BE2C (cell line): Measurements from ENCODE around the gene PFKM.

Experiments
- DNase-seq: peaks from one replicate; pipeline ENCODE4 v3.0.0-alpha.2; 2020
- H3K27me3 ChIP-seq: fragments of 250-450 bp; sonication (Bioruptor Pico); 2 replicates; pipeline ENCODE4 v1.5.1; 2020; ENCODE audit warnings: mild to moderate bottlenecking
- H3K36me3 ChIP-seq: fragments of 250-450 bp; sonication (Bioruptor Pico); 2 replicates; pipeline ENCODE4 v1.5.1; 2020; ENCODE audit warnings: mild to moderate bottlenecking
- H3K4me1 ChIP-seq: fragments of 250-450 bp; sonication (Bioruptor Pico); 2 replicates; pipeline ENCODE4 v1.5.1; 2020
- H3K4me3 ChIP-seq: 2 replicates; pipeline ENCODE4 v1.5.1; 2011; ENCODE audit warnings: low read depth, low read length
- H3K9me3 ChIP-seq: fragments of 250-450 bp; sonication (Bioruptor Pico); 2 replicates; pipeline ENCODE4 v1.5.1; 2020
- CTCF ChIP-seq: IDR thresholded peaks from 2 replicates; pipeline ENCODE4 v1.5.1; 2012; ENCODE audit warnings: mild to moderate bottlenecking, low read depth, low read length

The PFKM gene

GRCh38 chr12:48180424-48180823 lies 61.3 kb downstream of the PFKM start:
- H3K27me3 ChIP-seq: peaks cover 37% of the 10 kb centered on the region
- no peaks in the 10 kb centered on the region for H3K4me1 ChIP-seq
- H3K36me3 ChIP-seq: no peaks in the 10 kb centered on the region
- H3K4me3 ChIP-seq: no peak overlapping the region
- TF ChIP-seq CTCF: no peak
- DNase-seq: no peak
- H3K9me3 ChIP-seq: no peaks in the 10 kb centered on the region

GRCh38 chr12:48180857-48181495 lies 61.8 kb downstream of the PFKM start:
- Histone ChIP-seq H3K36me3 (no peaks in the 10 kb centered on the region), H3K4me3 (no peak overlapping the region), H3K4me1 (no peaks in the 10 kb centered on the region), H3K9me3 (no peaks in the 10 kb centered on the region), H3K27me3 (peaks cover 38% of the 10 kb centered on the region)
- no peak for TF ChIP-seq CTCF
- DNase-seq: no peak

- Histone ChIP-seq H3K27me3 (peaks cover 26% of the 10 kb centered on the region), H3K4me3 (peak overlapping the region; percentile 66), H3K36me3 (no peaks in the 10 kb centered on the region), H3K9me3 (no peaks in the 10 kb centered on the region), H3K4me1 (no peaks in the 10 kb centered on the region)
- DNase-seq: no peak
- no peak for TF ChIP-seq CTCF
Measured at GRCh38 chr12:48182631-48183030, 63.5 kb downstream of the PFKM start.

- H3K36me3 ChIP-seq: no peaks in the 10 kb centered on the region
- H3K4me3 ChIP-seq: peak within 1 kb of the TSS; percentile 66
- H3K4me1 ChIP-seq: no peaks in the 10 kb centered on the region
- H3K27me3 ChIP-seq: peaks cover 26% of the 10 kb centered on the region
- H3K9me3 ChIP-seq: no peaks in the 10 kb centered on the region
- DNase-seq: peak; percentile 80
- TF ChIP-seq CTCF: peak; percentile 39
Measured at GRCh38 chr12:48183091-48183875, 64.1 kb downstream of the PFKM start, which contains the start of gene CCDC184. CCDC184 (plus strand) TSS chr12:48183644; CDS start chr12:48184123, 479 bp downstream.

GRCh38 chr12:48183876-48184548 lies 64.8 kb downstream of the PFKM start:
- peaks cover 26% of the 10 kb centered on the region for H3K27me3 ChIP-seq
- TF ChIP-seq CTCF: no peak

More at GRCh38 chr12:48183876-48184548, 64.8 kb downstream of the PFKM start:
- Histone ChIP-seq H3K9me3 (no peaks in the 10 kb centered on the region), H3K4me1 (no peaks in the 10 kb centered on the region), H3K4me3 (peak overlapping the region; percentile 66), H3K36me3 (no peaks in the 10 kb centered on the region)
- peak; percentile 34 for DNase-seq
